GM23338 (cell line): ENCODE measurements around the gene ZNF792.

Experiments
- CREB1 ChIP-seq: fragments of 250-450 bp; sonication (Bioruptor Pico); IDR thresholded peaks from 2 replicates; pipeline ENCODE4 v1.5.0; 2020; ENCODE audit warnings: low read depth, mild to moderate bottlenecking, moderate library complexity
- CTCF ChIP-seq, 2 experiments: fragments of 200-600 bp in 1 of 2; sonication (generic) in 1 of 2; conservative IDR thresholded peaks; 2 replicates each; pipeline versions ENCODE4 v1.5.1 to v1.6.1; 2016 to 2017; ENCODE audit warnings: antibody characterized with exemption in 2 of 2, low read depth in 2 of 2, mild to moderate bottlenecking in 2 of 2, moderate library complexity in 1 of 2
- ETS1 ChIP-seq: IDR thresholded peaks from 2 replicates; pipeline ENCODE4 v1.6.1; 2016; ENCODE audit warnings: antibody characterized with exemption
- EZH2 ChIP-seq: fragments of 200-600 bp; sonication (generic); IDR thresholded peaks from one replicate; pipeline ENCODE4 v1.8.0; 2017; ENCODE audit warnings: antibody characterized with exemption, mild to moderate bottlenecking, low read depth; ENCODE audit not compliant: unreplicated experiment
- EZH2phosphoT487 ChIP-seq: fragments of 200-600 bp; sonication (generic); IDR thresholded peaks from one replicate; pipeline ENCODE4 v1.8.1; 2018; ENCODE audit warnings: antibody characterized with exemption; ENCODE audit not compliant: unreplicated experiment
- JUNB ChIP-seq: IDR thresholded peaks from one replicate; pipeline ENCODE4 v1.6.1; 2016; ENCODE audit warnings: antibody characterized with exemption; ENCODE audit not compliant: unreplicated experiment
- NANOG ChIP-seq: IDR thresholded peaks from 2 replicates; pipeline ENCODE4 v1.6.1; 2016; ENCODE audit warnings: antibody characterized with exemption, borderline replicate concordance
- POLR2AphosphoS5 ChIP-seq: IDR thresholded peaks from 2 replicates; pipeline ENCODE4 v1.6.1; 2016; ENCODE audit warnings: antibody characterized with exemption, low read depth
- ZNF114 ChIP-seq: fragments of 250-450 bp; sonication (Bioruptor Pico); IDR thresholded peaks from 2 replicates; pipeline ENCODE4 v1.5.0; 2020; ENCODE audit warnings: mild to moderate bottlenecking, moderate library complexity
- ZNF331 ChIP-seq: fragments of 250-450 bp; sonication (Bioruptor Pico); IDR thresholded peaks from 2 replicates; pipeline ENCODE4 v1.5.0; 2020; ENCODE audit warnings: low read depth, mild to moderate bottlenecking, moderate library complexity
- TF ChIP-seq, protein P1 (sequence below): IDR thresholded peaks from one replicate; pipeline ENCODE4 v1.6.1; 2018; ENCODE audit warnings: antibody characterized with exemption; ENCODE audit not compliant: unreplicated experiment
- TF ChIP-seq, protein P2 (sequence below): fragments of 250-450 bp; sonication (Bioruptor Pico); IDR thresholded peaks from 2 replicates; pipeline ENCODE4 v1.5.0; 2020; ENCODE audit warnings: mild to moderate bottlenecking, moderate library complexity

- TF ChIP-seq CTCF (conservative IDR thresholded peaks at IDR 0.05; ENCODE audit: low read depth in 2 of 2) (no peak), POLR2AphosphoS5 (peak; percentile 62), EZH2 (no peak), JUNB (no peak), EZH2phosphoT487 (no peak), CREB1 (CRISPR knock-in tag) (no peak), ZNF331 (CRISPR knock-in tag) (no peak), ZNF114 (CRISPR knock-in tag) (no peak), NANOG (no peak), ETS1 (peak; percentile 44; the same call in 1 of the 2 replicates)
- TF ChIP-seq, protein P1, sequence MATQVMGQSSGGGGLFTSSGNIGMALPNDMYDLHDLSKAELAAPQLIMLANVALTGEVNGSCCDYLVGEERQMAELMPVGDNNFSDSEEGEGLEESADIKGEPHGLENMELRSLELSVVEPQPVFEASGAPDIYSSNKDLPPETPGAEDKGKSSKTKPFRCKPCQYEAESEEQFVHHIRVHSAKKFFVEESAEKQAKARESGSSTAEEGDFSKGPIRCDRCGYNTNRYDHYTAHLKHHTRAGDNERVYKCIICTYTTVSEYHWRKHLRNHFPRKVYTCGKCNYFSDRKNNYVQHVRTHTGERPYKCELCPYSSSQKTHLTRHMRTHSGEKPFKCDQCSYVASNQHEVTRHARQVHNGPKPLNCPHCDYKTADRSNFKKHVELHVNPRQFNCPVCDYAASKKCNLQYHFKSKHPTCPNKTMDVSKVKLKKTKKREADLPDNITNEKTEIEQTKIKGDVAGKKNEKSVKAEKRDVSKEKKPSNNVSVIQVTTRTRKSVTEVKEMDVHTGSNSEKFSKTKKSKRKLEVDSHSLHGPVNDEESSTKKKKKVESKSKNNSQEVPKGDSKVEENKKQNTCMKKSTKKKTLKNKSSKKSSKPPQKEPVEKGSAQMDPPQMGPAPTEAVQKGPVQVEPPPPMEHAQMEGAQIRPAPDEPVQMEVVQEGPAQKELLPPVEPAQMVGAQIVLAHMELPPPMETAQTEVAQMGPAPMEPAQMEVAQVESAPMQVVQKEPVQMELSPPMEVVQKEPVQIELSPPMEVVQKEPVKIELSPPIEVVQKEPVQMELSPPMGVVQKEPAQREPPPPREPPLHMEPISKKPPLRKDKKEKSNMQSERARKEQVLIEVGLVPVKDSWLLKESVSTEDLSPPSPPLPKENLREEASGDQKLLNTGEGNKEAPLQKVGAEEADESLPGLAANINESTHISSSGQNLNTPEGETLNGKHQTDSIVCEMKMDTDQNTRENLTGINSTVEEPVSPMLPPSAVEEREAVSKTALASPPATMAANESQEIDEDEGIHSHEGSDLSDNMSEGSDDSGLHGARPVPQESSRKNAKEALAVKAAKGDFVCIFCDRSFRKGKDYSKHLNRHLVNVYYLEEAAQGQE = no peak
- TF ChIP-seq, protein P2, sequence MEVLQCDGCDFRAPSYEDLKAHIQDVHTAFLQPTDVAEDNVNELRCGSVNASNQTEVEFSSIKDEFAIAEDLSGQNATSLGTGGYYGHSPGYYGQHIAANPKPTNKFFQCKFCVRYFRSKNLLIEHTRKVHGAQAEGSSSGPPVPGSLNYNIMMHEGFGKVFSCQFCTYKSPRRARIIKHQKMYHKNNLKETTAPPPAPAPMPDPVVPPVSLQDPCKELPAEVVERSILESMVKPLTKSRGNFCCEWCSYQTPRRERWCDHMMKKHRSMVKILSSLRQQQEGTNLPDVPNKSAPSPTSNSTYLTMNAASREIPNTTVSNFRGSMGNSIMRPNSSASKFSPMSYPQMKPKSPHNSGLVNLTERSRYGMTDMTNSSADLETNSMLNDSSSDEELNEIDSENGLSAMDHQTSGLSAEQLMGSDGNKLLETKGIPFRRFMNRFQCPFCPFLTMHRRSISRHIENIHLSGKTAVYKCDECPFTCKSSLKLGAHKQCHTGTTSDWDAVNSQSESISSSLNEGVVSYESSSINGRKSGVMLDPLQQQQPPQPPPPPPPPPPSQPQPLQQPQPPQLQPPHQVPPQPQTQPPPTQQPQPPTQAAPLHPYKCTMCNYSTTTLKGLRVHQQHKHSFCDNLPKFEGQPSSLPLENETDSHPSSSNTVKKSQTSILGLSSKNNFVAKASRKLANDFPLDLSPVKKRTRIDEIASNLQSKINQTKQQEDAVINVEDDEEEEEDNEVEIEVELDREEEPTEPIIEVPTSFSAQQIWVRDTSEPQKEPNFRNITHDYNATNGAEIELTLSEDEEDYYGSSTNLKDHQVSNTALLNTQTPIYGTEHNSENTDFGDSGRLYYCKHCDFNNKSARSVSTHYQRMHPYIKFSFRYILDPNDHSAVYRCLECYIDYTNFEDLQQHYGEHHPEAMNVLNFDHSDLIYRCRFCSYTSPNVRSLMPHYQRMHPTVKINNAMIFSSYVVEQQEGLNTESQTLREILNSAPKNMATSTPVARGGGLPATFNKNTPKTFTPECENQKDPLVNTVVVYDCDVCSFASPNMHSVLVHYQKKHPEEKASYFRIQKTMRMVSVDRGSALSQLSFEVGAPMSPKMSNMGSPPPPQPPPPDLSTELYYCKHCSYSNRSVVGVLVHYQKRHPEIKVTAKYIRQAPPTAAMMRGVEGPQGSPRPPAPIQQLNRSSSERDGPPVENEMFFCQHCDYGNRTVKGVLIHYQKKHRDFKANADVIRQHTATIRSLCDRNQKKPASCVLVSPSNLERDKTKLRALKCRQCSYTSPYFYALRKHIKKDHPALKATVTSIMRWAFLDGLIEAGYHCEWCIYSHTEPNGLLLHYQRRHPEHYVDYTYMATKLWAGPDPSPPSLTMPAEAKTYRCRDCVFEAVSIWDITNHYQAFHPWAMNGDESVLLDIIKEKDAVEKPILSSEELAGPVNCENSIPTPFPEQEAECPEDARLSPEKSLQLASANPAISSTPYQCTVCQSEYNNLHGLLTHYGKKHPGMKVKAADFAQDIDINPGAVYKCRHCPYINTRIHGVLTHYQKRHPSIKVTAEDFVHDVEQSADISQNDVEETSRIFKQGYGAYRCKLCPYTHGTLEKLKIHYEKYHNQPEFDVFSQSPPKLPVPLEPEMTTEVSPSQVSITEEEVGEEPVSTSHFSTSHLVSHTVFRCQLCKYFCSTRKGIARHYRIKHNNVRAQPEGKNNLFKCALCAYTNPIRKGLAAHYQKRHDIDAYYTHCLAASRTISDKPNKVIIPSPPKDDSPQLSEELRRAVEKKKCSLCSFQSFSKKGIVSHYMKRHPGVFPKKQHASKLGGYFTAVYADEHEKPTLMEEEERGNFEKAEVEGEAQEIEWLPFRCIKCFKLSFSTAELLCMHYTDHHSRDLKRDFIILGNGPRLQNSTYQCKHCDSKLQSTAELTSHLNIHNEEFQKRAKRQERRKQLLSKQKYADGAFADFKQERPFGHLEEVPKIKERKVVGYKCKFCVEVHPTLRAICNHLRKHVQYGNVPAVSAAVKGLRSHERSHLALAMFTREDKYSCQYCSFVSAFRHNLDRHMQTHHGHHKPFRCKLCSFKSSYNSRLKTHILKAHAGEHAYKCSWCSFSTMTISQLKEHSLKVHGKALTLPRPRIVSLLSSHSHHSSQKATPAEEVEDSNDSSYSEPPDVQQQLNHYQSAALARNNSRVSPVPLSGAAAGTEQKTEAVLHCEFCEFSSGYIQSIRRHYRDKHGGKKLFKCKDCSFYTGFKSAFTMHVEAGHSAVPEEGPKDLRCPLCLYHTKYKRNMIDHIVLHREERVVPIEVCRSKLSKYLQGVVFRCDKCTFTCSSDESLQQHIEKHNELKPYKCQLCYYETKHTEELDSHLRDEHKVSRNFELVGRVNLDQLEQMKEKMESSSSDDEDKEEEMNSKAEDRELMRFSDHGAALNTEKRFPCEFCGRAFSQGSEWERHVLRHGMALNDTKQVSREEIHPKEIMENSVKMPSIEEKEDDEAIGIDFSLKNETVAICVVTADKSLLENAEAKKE (CRISPR knock-in tag) = no peak
Measured at GRCh38 chr19:34963573-34964406, at the start of gene ZNF792.
